Tibial artery (tissue), 4 donors: ENCODE measurements around the gene MED13.

Source experiments
- DNase-seq, 2 donors: peaks; one replicate each; pipeline ENCODE4 v3.0.0-alpha.2; 2019
- H3K27ac ChIP-seq, 2 donors: fragments of 200-600 bp; sonication (generic) in 1 of 2; 1 replicate in 1 of 2; 2 replicates in 1 of 2; pipeline ENCODE4 v1.5.1; 2018 to 2019; ENCODE audit warnings: mild to moderate bottlenecking in 1 of 2
- H3K27me3 ChIP-seq, 2 donors: fragments of 200-600 bp; sonication (generic) in 1 of 2; one replicate each; pipeline versions ENCODE4 v1.5.1 to v1.6.0; 2016 to 2019
- H3K36me3 ChIP-seq, 3 donors: fragments of 200-600 bp; sonication (generic) in 2 of 3; one replicate each; pipeline ENCODE4 v1.5.1; 2016 to 2019; ENCODE audit warnings: mild to moderate bottlenecking in 2 of 3
- H3K4me1 ChIP-seq, 4 donors: fragments of 200-600 bp; sonication (generic) in 2 of 4; 1 replicate in 3 of 4; 2 replicates in 1 of 4; pipeline ENCODE4 v1.5.1; 2016 to 2019
- H3K4me3 ChIP-seq, 2 donors: fragments of 200-600 bp; sonication (generic) in 1 of 2; 1 replicate in 1 of 2; 2 replicates in 1 of 2; pipeline ENCODE4 v1.5.1; 2018 to 2019; ENCODE audit warnings: mild to moderate bottlenecking in 2 of 2
- H3K9me3 ChIP-seq, 3 donors: fragments of 200-600 bp; sonication (generic) in 1 of 3; one replicate each; pipeline ENCODE4 v1.5.1; 2016 to 2019
- CTCF ChIP-seq, 2 experiments: fragments of 200-600 bp in 1 of 2; fragments of 450-650 bp in 1 of 2; IDR thresholded peaks; one replicate each; pipeline ENCODE4 v1.5.1; 2017 to 2019; ENCODE audit warnings: antibody characterized with exemption in 2 of 2, mild to moderate bottlenecking in 1 of 2, moderate library complexity in 1 of 2
- intact Hi-C: fragments of 100-400 bp; cut with DNase I; formaldehyde crosslinking; loops from one replicate; pipeline ENCODE4 v1.15.0; 2023; ENCODE audit warnings: low total_unique reads

MED13 gene

GRCh38 chr17:62100055-62100454 lies 35.0 kb upstream of the MED13 start:
- no peak for TF ChIP-seq CTCF (IDR thresholded peaks at IDR 0.05)
- Histone ChIP-seq H3K27ac (no peak overlapping the region), H3K27me3 (no peaks in the 10 kb centered on the region), H3K4me3 (no peak overlapping the region), H3K9me3 (no peaks in the 10 kb centered on the region), H3K36me3 (no peaks in the 10 kb centered on the region), H3K4me1 (no peaks in the 10 kb centered on the region)
- DNase-seq = no peak
- intact Hi-C loops = no loop called here

- no peak for DNase-seq
- Histone ChIP-seq H3K4me3 (no peak overlapping the region), H3K4me1 (no peaks in the 10 kb centered on the region), H3K27me3 (no peaks in the 10 kb centered on the region), H3K36me3 (no peaks in the 10 kb centered on the region), H3K9me3 (no peaks in the 10 kb centered on the region), H3K27ac (no peak overlapping the region)
- intact Hi-C loops = no loop called here
- no peak for TF ChIP-seq CTCF (IDR thresholded peaks at IDR 0.05)
Measured at GRCh38 chr17:62099532-62099931, 34.5 kb upstream of the MED13 start.

- Histone ChIP-seq H3K4me3 (no peak overlapping the region), H3K4me1 (no peaks in the 10 kb centered on the region), H3K36me3 (no peaks in the 10 kb centered on the region), H3K27me3 (no peaks in the 10 kb centered on the region), H3K9me3 (no peaks in the 10 kb centered on the region), H3K27ac (no peak overlapping the region)
- no peak for TF ChIP-seq CTCF (IDR thresholded peaks at IDR 0.05)
- no peak for DNase-seq
- intact Hi-C loops = no loop called here
Measured at GRCh38 chr17:62098623-62099231, 33.6 kb upstream of the MED13 start.

- no peaks in the 10 kb centered on the region for H3K9me3 ChIP-seq
- no peak overlapping the region for H3K4me3 ChIP-seq
- intact Hi-C loops = no loop called here
- DNase-seq = no peak
- TF ChIP-seq CTCF (IDR thresholded peaks at IDR 0.05) = no peak
- H3K4me1 ChIP-seq = no peaks in the 10 kb centered on the region
- no peaks in the 10 kb centered on the region for H3K27me3 ChIP-seq
- H3K36me3 ChIP-seq = no peaks in the 10 kb centered on the region
- no peak overlapping the region for H3K27ac ChIP-seq
Measured at GRCh38 chr17:62096401-62096670, 31.3 kb upstream of the MED13 start.

GRCh38 chr17:62094175-62094574 lies 29.1 kb upstream of the MED13 start:
- Histone ChIP-seq H3K4me1 (no peaks in the 10 kb centered on the region), H3K4me3 (no peak overlapping the region), H3K27ac (no peak overlapping the region), H3K36me3 (no peaks in the 10 kb centered on the region), H3K27me3 (no peaks in the 10 kb centered on the region), H3K9me3 (no peaks in the 10 kb centered on the region)
- intact Hi-C loops = no loop called here
- DNase-seq = no peak
- no peak for TF ChIP-seq CTCF (IDR thresholded peaks at IDR 0.05)
